ENCODE results near the gene PLXDC2.
"Not testable (repeated sequence)": the region's sequence is repeated elsewhere in the genome, so short reads cannot be mapped to it uniquely, and the experiment has no call there.

DNA sequence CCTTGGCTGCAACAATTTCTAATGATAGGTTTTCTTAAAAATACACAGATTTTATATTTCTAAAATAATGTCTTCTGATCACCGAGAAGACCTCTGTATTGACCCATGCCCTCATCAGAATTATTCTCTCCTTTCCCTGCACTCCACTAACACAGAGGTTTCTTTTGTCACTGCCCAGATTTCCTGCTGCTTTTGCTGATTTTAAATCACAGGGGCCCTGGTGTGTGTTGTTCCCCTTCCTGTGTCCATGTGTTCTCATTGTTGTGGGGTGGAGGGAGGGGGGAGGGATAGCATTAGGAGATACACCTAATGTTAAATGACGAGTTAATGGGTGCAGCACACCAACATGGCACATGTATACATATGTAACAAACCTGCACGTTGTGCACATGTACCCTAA, 375.2 kb downstream of the PLXDC2 start:
- TF ChIP-seq, protein P1, sequence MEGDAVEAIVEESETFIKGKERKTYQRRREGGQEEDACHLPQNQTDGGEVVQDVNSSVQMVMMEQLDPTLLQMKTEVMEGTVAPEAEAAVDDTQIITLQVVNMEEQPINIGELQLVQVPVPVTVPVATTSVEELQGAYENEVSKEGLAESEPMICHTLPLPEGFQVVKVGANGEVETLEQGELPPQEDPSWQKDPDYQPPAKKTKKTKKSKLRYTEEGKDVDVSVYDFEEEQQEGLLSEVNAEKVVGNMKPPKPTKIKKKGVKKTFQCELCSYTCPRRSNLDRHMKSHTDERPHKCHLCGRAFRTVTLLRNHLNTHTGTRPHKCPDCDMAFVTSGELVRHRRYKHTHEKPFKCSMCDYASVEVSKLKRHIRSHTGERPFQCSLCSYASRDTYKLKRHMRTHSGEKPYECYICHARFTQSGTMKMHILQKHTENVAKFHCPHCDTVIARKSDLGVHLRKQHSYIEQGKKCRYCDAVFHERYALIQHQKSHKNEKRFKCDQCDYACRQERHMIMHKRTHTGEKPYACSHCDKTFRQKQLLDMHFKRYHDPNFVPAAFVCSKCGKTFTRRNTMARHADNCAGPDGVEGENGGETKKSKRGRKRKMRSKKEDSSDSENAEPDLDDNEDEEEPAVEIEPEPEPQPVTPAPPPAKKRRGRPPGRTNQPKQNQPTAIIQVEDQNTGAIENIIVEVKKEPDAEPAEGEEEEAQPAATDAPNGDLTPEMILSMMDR (conservative IDR thresholded peaks at IDR 0.05; ENCODE audit: low read depth, low read length) = not testable (repeated sequence)
- not testable (repeated sequence) for TF ChIP-seq EZH2 (IDR thresholded peaks at IDR 0.05; ENCODE audit: low read length, unreplicated experiment)
